ENCODE measurements around the gene POLE.

DNA sequence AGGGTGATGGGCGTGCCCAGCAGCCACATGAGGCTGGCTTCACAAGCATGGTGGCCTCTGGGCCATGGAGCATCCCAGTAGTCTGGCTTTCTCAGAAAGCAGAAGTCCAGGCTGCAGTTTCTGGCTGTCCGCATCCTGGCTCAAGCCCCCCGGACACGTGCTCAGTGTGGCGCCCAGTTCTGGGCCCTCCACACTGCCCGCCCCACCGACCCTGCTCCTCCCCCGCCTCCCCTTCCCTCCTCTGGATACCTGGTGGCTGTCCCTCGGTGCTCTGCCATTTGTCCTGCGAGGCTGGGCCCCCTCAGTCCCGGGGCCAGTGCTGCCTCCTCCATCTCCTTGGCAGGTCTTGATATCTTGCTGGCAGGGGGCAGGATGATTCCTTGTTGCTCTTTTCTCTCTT, 108.3 kb downstream of the POLE start:
- TF ChIP-seq, protein P1, sequence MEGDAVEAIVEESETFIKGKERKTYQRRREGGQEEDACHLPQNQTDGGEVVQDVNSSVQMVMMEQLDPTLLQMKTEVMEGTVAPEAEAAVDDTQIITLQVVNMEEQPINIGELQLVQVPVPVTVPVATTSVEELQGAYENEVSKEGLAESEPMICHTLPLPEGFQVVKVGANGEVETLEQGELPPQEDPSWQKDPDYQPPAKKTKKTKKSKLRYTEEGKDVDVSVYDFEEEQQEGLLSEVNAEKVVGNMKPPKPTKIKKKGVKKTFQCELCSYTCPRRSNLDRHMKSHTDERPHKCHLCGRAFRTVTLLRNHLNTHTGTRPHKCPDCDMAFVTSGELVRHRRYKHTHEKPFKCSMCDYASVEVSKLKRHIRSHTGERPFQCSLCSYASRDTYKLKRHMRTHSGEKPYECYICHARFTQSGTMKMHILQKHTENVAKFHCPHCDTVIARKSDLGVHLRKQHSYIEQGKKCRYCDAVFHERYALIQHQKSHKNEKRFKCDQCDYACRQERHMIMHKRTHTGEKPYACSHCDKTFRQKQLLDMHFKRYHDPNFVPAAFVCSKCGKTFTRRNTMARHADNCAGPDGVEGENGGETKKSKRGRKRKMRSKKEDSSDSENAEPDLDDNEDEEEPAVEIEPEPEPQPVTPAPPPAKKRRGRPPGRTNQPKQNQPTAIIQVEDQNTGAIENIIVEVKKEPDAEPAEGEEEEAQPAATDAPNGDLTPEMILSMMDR (IDR thresholded peaks at IDR 0.05), result no peak
- TF ChIP-seq ZFX (IDR thresholded peaks at IDR 0.05; ENCODE audit: borderline replicate concordance), result no peak

Measured in 22Rv1 (cell line).